ENCODE results near the gene LRG1. TPM values are rescaled to one million over a fixed set of nuclear protein-coding genes. Genes with fewer than 3 reads are reported as not detected.

Gene LRG1
- total and polyA plus RNA-seq, 2 of the 13 experiments (the other 11 are each of a cell fraction or from before 2014, with no cell fraction given), result 12.0 to 39.3 TPM

- TF ChIP-seq PHF21A (CRISPR knock-in tag; IDR thresholded peaks at IDR 0.05) (peak; percentile 34; the same call in 1 of the 2 replicates), ZFP91 (CRISPR knock-in tag; IDR thresholded peaks at IDR 0.05; ENCODE audit: borderline replicate concordance) (0 out of 2 replicates have a peak, but pooled peaks have one; percentile 32), MXI1 (IDR thresholded peaks at IDR 0.05; ENCODE audit: borderline replicate concordance, low read depth, low read length) (no peak), MLXIP (CRISPR knock-in tag; IDR thresholded peaks at IDR 0.05; ENCODE audit: borderline replicate concordance) (no peak), FOXO1 (CRISPR knock-in tag; IDR thresholded peaks at IDR 0.05) (no peak), BORCS8-MEF2B (CRISPR knock-in tag; IDR thresholded peaks at IDR 0.05) (0 out of 2 replicates have a peak, but pooled peaks have one; percentile 32), HMGXB4 (CRISPR knock-in tag; IDR thresholded peaks at IDR 0.05; ENCODE audit: borderline replicate concordance in 1 of 2, low read depth in 1 of 2) (peak; percentile 75 to 82; a peak in 3 of 4 replicates), ERF (CRISPR knock-in tag; IDR thresholded peaks at IDR 0.05) (peak; percentile 69), KLF16 (CRISPR knock-in tag; IDR thresholded peaks at IDR 0.05) (peak in 1 of 2 experiments; percentile 46; a peak in 1 of 4 replicates), TAF1 (CRISPR knock-in tag; IDR thresholded peaks at IDR 0.05) (peak; percentile 68; the same call in 1 of the 2 replicates), ZFY (CRISPR knock-in tag; IDR thresholded peaks at IDR 0.05) (peak; percentile 51; the same call in 1 of the 2 replicates), PHF8 (CRISPR knock-in tag; IDR thresholded peaks at IDR 0.05) (peak; percentile 67), DZIP1 (CRISPR knock-in tag; IDR thresholded peaks at IDR 0.05) (no peak), NFE2L2 (IDR thresholded peaks at IDR 0.05; ENCODE audit: low read length) (no peak), ZNF292 (CRISPR knock-in tag; IDR thresholded peaks at IDR 0.05; ENCODE audit: borderline replicate concordance, low read depth) (no peak), ZNF615 (CRISPR knock-in tag; IDR thresholded peaks at IDR 0.05; ENCODE audit: borderline replicate concordance) (no peak), LCORL (IDR thresholded peaks at IDR 0.05) (no peak), LCORL (CRISPR knock-in tag; IDR thresholded peaks at IDR 0.05) (peak; percentile 65; the same call in 1 of the 2 replicates), ZNF7 (CRISPR knock-in tag; IDR thresholded peaks at IDR 0.05) (no peak)
Measured at GRCh38 chr19:4580021-4580901, 40.4 kb upstream of the LRG1 start (continued).
